Testis (tissue), 3 donors: ENCODE data around the gene TBL2. TPM values are rescaled to one million over a fixed set of nuclear protein-coding genes. Genes with fewer than 3 reads are reported as not detected.
A peak's percentile ranks its signal among the peaks of the same experiment; 100 is the strongest.
"Not testable (repeated sequence)": the region's sequence is repeated elsewhere in the genome, so short reads cannot be mapped to it uniquely, and the experiment has no call there.

ENCODE experiments used
- DNase-seq: peaks from one replicate; pipeline ENCODE4 v3.0.0-alpha.2; 2019
- H3K27ac ChIP-seq, 2 donors: fragments of 200-600 bp; sonication (generic); one replicate each; pipeline ENCODE4 v1.5.1; 2019
- H3K27me3 ChIP-seq: fragments of 200-600 bp; sonication (generic); one replicate; pipeline ENCODE4 v1.5.1; 2019
- H3K36me3 ChIP-seq: fragments of 200-600 bp; sonication (generic); one replicate; pipeline ENCODE4 v1.5.1; 2017; ENCODE audit warnings: low read depth; ENCODE audit errors: missing control alignments
- H3K4me1 ChIP-seq: fragments of 200-600 bp; sonication (generic); one replicate; pipeline ENCODE4 v1.5.1; 2019
- H3K4me3 ChIP-seq, 2 donors: fragments of 200-600 bp; sonication (generic); one replicate each; pipeline ENCODE4 v1.5.1; 2017 to 2019
- H3K9me3 ChIP-seq: fragments of 200-600 bp; sonication (generic); one replicate; pipeline ENCODE4 v1.5.1; 2017
- CTCF ChIP-seq, 3 experiments: fragments of 450-650 bp in 2 of 3; fragments of 200-600 bp in 1 of 3; sonication (generic) in 1 of 3; IDR thresholded peaks; one replicate each; pipeline ENCODE4 v1.5.1; 2016 to 2019; ENCODE audit warnings: antibody characterized with exemption in 3 of 3, mild to moderate bottlenecking in 2 of 3, moderate library complexity in 1 of 3
- POLR2A ChIP-seq: fragments of 450-650 bp; IDR thresholded peaks from one replicate; pipeline ENCODE4 v1.6.1; 2017; ENCODE audit warnings: antibody characterized with exemption, mild to moderate bottlenecking, moderate library complexity
- WGBS, 2 donors: methylation state at CpG; one replicate each; pipeline ENCODE4 v1.1.5; 2018; 5-methylcytosine and 5-hydroxymethylcytosine counted together
- intact Hi-C: fragments of 100-400 bp; cut with DNase I; formaldehyde crosslinking; loops from one replicate; pipeline ENCODE4 v1.15.1; 2023; ENCODE audit warnings: low total_unique reads
- polyA plus RNA-seq: library from polyadenylated mRNA; stranded (reverse); fragments of 350-450 nt; fragmentation: Illumina TruSeq; extraction: RNeasy Lipid Tissue Mini Kit (QIAGEN cat#74804); gene quantifications from one replicate; pipeline ENCODE4 v1.2.3, GENCODE V29; 2014; ENCODE audit warnings: low read depth, low replicate concordance; ENCODE audit not compliant: insufficient read depth
- total RNA-seq, 2 donors: library from RNA; depleted of rRNA; stranded (reverse); fragments of >200 nt; gene quantifications; one replicate each; pipeline ENCODE4 v1.2.3, GENCODE V29; 2016

TBL2 gene
- total and polyA plus RNA-seq, 3 donors from 2014 or later, result 211 to 579 (median 224) TPM

GRCh38 chr7:73612598-73613269 lies 34.4 kb upstream of the TBL2 start:
- TF ChIP-seq CTCF (IDR thresholded peaks at IDR 0.05), result no peak
- TF ChIP-seq POLR2A, result no peak
- intact Hi-C loops, result no loop called here
- Histone ChIP-seq H3K27me3 (no peaks in the 10 kb centered on the region), H3K4me3 (no peak overlapping the region), H3K9me3 (no peaks in the 10 kb centered on the region), H3K4me1 (peaks cover 7% of the 10 kb centered on the region), H3K36me3 (no peaks in the 10 kb centered on the region), H3K27ac (no peak overlapping the region)
- peak; percentile 77 for DNase-seq
- 28 to 41% methylated on average over 11 of the region's 11 CpGs for WGBS, 2 donors

- H3K4me3 ChIP-seq, result no peak overlapping the region
- H3K36me3 ChIP-seq, result no peaks in the 10 kb centered on the region
- H3K27ac ChIP-seq, result no peak overlapping the region
- intact Hi-C loops, result no loop called here
- TF ChIP-seq CTCF (IDR thresholded peaks at IDR 0.05), result no peak
- no peak for TF ChIP-seq POLR2A
- H3K9me3 ChIP-seq, result no peaks in the 10 kb centered on the region
- DNase-seq, result no peak
- H3K4me1 ChIP-seq, result peaks cover 7% of the 10 kb centered on the region
- 84 to 87% methylated on average over 11 of the region's 11 CpGs for WGBS, 2 donors
- no peaks in the 10 kb centered on the region for H3K27me3 ChIP-seq
Observed at GRCh38 chr7:73611017-73611555, 32.7 kb upstream of the TBL2 start.

GRCh38 chr7:73610105-73610504 lies 31.7 kb upstream of the TBL2 start:
- TF ChIP-seq POLR2A, result no peak
- TF ChIP-seq CTCF (IDR thresholded peaks at IDR 0.05), result no peak
- no peaks in the 10 kb centered on the region for H3K27me3 ChIP-seq
- WGBS, 2 donors, result 83 to 84% methylated on average over 4 of the region's 4 CpGs
- H3K4me3 ChIP-seq, result no peak overlapping the region
- no peak overlapping the region for H3K27ac ChIP-seq
- no peaks in the 10 kb centered on the region for H3K9me3 ChIP-seq
- H3K4me1 ChIP-seq, result peaks cover 7% of the 10 kb centered on the region
- H3K36me3 ChIP-seq, result no peaks in the 10 kb centered on the region
- DNase-seq, result no peak
- intact Hi-C loops, result no loop called here

- not testable (repeated sequence) for H3K4me1 ChIP-seq, H3K9me3 ChIP-seq, H3K27me3 ChIP-seq, DNase-seq, H3K36me3 ChIP-seq, H3K27ac ChIP-seq, H3K4me3 ChIP-seq
- intact Hi-C loops, result loop anchor here (5.0 kb wide), 1 partner anchor 120 kb away; no protein-coding TSS in a partner anchor
- 41 to 61% methylated on average over 5 of the region's 5 CpGs for WGBS, 2 donors
Observed at GRCh38 chr7:73607692-73607983, 29.3 kb upstream of the TBL2 start.

GRCh38 chr7:73606801-73607691 lies 28.7 kb upstream of the TBL2 start:
- H3K4me1 ChIP-seq, result no peaks in the 10 kb centered on the region
- intact Hi-C loops, result loop anchor here (5.0 kb wide), 1 partner anchor 120 kb away; no protein-coding TSS in a partner anchor
- H3K4me3 ChIP-seq, result peak overlapping the region; percentile 34 to 44
- no peaks in the 10 kb centered on the region for H3K27me3 ChIP-seq
- no peak overlapping the region for H3K27ac ChIP-seq
- H3K36me3 ChIP-seq, result no peaks in the 10 kb centered on the region
- 3 to 13% methylated on average over 13 to 36 of the region's 36 CpGs for WGBS, 2 donors
- no peaks in the 10 kb centered on the region for H3K9me3 ChIP-seq
- TF ChIP-seq CTCF (IDR thresholded peaks at IDR 0.05) (peak; percentile 85 to 95 (median 91)), POLR2A (no peak)
- DNase-seq, result peak; percentile 70
